VCaP (cell line): Measurements from ENCODE around the gene KRTAP10-2.

Experiments used
- H3K27ac ChIP-seq: fragments of 450-650 bp; 2 replicates; pipeline ENCODE4 v1.5.1; 2017
- TF ChIP-seq, protein P1 (sequence below): fragments of 450-650 bp; conservative IDR thresholded peaks from 2 replicates; pipeline ENCODE4 v1.5.1; 2017; ENCODE audit warnings: mild to moderate bottlenecking, moderate library complexity

Gene KRTAP10-2

DNA sequence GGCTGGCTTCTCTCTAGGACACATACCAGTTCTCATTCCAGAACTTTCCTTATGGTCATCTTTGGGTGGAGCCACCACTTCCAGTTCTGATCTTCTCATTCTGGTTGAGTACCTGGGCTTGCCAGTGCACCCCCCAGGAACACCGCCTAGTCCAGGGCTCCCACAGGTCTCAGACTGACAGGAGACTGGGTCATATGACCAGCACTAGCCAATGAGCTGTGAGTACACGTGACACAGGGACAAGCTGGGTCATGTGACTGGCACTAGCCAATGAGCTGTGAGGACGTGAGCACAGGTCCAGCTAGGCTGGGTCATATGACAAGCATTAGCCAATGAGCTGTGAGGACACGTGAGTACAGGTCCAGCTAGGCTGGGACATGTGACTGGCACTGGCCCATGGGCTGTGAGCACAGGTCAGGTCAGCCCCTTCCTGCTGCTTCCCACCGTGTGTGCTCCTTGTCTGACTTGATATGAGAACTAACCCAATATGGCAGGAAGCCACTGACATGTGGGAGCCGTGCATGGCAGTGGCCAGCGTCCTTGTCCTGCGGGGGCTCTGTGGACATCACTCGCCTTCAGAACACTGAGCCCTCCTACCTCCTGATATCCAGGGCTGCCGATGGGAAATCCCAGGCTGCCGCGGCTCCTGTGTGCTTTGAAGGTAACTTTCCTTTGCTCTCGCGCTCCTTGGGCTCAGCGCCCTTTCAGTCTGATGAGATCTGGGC lies 34.0 kb downstream of the KRTAP10-2 start:
- no peak overlapping the region for H3K27ac ChIP-seq

DNA sequence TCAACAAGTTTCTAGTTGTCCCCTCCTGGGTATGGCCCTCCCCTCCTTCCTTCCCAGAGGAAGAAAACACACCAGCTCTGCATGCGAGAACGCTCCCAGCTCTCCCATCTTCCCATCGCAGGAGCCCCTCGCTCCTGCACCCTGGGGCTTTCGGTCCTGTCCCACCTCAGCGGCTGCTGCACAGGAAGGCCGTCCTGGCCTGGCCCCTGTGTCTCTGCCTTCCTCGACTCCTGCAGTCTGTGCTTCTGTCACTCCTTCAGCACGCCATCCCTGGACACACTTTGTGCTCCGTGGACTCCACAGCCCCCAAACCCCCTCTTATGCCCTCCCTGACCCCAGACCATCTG lies 34.5 kb downstream of the KRTAP10-2 start:
- H3K27ac ChIP-seq, result no peak overlapping the region
- TF ChIP-seq, protein P1, sequence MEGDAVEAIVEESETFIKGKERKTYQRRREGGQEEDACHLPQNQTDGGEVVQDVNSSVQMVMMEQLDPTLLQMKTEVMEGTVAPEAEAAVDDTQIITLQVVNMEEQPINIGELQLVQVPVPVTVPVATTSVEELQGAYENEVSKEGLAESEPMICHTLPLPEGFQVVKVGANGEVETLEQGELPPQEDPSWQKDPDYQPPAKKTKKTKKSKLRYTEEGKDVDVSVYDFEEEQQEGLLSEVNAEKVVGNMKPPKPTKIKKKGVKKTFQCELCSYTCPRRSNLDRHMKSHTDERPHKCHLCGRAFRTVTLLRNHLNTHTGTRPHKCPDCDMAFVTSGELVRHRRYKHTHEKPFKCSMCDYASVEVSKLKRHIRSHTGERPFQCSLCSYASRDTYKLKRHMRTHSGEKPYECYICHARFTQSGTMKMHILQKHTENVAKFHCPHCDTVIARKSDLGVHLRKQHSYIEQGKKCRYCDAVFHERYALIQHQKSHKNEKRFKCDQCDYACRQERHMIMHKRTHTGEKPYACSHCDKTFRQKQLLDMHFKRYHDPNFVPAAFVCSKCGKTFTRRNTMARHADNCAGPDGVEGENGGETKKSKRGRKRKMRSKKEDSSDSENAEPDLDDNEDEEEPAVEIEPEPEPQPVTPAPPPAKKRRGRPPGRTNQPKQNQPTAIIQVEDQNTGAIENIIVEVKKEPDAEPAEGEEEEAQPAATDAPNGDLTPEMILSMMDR, result no peak

More for the DNA sequence above, 34.0 kb downstream of the KRTAP10-2 start:
- TF ChIP-seq, protein P1, result no peak

DNA sequence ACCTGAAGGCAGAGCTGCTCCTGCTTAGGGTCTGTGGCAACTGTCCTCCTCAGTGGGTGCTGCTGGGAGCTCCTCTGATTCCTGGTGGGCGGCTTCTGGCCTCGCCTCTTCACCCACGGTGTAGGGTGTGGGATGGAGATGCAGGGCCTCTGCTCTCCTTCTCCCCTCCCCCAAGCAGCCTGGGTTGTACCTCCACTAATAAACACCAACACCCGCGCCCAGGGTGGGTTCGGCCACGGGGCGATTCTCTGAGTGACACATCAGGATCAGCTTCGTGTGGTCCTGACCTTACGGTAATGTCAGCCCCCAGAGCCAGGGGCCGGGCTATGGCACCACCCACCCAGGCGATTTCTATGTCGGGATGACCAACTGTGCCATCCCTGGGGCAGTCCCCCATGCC lies 35.0 kb downstream of the KRTAP10-2 start:
- TF ChIP-seq, protein P1, result no peak
- no peak overlapping the region for H3K27ac ChIP-seq

DNA sequence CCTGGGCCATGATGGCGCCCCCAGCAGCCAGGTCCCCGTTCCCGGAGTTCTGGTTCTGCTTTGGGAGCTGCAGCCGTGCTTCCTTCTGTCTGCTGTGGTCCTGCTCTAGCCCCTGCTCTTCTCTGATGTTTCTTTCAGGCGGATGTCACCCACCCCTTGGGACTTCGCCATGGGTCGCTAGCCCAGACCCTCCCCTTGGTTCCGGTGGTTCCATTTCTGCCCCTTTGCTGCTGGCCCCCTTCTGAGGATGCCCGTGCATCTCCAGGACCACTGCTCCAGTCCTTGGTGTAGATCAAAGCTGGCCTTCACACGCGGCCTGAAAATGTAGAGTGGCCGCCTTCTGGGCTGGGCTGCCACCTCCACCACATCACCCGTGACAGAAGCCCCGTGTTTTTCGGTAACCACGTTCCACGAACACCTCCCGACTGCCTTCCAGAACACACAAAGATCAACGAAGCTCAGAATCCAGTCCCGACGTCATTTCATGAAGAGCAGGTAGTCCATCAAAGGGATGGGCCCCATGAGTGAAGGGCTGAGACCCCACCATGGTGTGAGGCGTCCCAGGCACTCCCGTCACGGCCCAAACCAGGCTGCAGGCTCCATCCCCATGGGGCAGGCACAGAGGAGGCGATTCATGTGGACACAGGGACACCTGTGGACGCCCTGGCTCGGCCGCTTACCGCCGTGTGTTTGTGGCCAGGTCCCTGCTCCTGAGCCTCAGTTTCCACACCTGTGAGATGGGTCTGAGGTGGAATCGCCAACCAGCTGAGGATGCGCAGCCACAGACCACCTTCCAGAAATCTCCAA lies 35.7 kb downstream of the KRTAP10-2 start:
- H3K27ac ChIP-seq, result no peak overlapping the region

DNA sequence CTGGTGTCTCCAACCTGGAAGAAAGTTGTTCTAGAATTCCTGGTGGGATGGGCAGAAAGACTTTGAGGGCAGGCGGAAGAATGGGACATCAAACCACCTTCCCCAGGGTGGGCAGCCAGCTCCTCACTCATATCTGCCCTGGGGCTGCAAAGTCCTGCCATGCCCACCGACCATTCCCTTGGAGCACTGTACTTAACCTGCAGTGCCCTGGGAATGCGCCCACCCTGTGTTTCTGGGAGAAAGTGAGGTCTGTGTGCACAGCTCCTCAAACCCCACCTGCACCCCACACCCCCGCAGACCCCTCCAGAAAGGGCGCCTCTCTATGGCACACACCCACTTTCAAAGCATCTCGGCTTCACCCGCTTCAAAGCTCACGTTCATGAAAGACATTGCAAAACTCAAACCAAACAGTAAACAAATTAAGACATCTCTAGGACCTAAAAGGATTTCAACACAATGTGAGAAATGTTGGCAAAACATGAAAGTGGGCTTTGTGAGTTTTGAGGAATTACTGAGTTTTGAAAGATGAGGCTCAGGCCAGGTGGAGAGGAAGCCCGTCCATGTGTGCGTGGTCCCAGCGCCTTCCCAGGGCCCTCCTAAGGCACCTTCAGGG lies 36.5 kb downstream of the KRTAP10-2 start:
- no peak overlapping the region for H3K27ac ChIP-seq
- TF ChIP-seq, protein P1, result no peak

More for the DNA sequence above, 35.7 kb downstream of the KRTAP10-2 start:
- TF ChIP-seq, protein P1, result no peak

DNA sequence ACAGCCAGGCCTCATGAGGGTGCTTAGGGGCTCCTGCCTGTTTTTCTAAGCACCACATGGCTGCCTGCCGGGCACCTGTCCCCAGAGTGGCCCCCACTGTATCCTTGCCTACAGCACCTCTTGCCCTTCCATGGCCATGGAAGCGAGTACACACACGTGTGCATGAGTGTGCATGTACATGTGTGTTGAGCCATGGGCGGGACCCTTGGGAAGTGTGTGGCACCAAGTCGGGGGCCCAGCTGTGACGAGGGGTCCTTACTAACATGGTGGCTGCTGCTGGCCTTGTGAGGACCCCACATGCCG lies 37.1 kb downstream of the KRTAP10-2 start:
- no peak overlapping the region for H3K27ac ChIP-seq
- TF ChIP-seq, protein P1, result no peak
